Heart right ventricle (tissue), 16 donors: Measurements from ENCODE around the gene PDE4D. TPM values are rescaled to one million over a fixed set of nuclear protein-coding genes. Genes with fewer than 3 reads are reported as not detected.

Source experiments
- ATAC-seq, 8 donors: fragments of 200-7000 bp; cut with Tn5 transposase; one replicate each; pipeline ENCODE4 v1.9.1; 2020; ENCODE audit warnings: mild to moderate bottlenecking in 8 of 8, moderate library complexity in 8 of 8, moderate number of reproducible peaks in 1 of 8
- DNase-seq, 2 donors: peaks; one replicate each; pipeline ENCODE4 v3.0.0-alpha.2; 2020
- H3K27ac ChIP-seq, 10 donors: fragments of 200-600 bp; sonication (generic) in 2 of 10; one replicate each; pipeline versions ENCODE4 v1.5.0 to v1.8.0; 2020 to 2022; ENCODE audit warnings: mild to moderate bottlenecking in 3 of 10
- H3K27me3 ChIP-seq, 7 donors: fragments of 200-600 bp; one replicate each; pipeline ENCODE4 v1.8.0; 2021 to 2022; ENCODE audit warnings: mild to moderate bottlenecking in 2 of 7
- H3K36me3 ChIP-seq, 9 donors: fragments of 200-600 bp; sonication (generic) in 1 of 9; one replicate each; pipeline versions ENCODE4 v1.5.0 to v1.8.0; 2020 to 2022; ENCODE audit warnings: mild to moderate bottlenecking in 2 of 9
- H3K4me1 ChIP-seq, 9 donors: fragments of 200-600 bp; sonication (generic) in 1 of 9; one replicate each; pipeline versions ENCODE4 v1.5.0 to v1.8.0; 2020 to 2022; ENCODE audit warnings: mild to moderate bottlenecking in 4 of 9
- H3K4me3 ChIP-seq, 10 donors: fragments of 200-600 bp; sonication (generic) in 2 of 10; one replicate each; pipeline versions ENCODE4 v1.5.0 to v1.8.0; 2020 to 2022; ENCODE audit warnings: mild to moderate bottlenecking in 7 of 10, moderate library complexity in 2 of 10
- H3K9me3 ChIP-seq, 11 donors: fragments of 200-600 bp in 10 of 11; sonication (generic) in 2 of 11; one replicate each; pipeline versions ENCODE4 v1.5.0 to v1.8.0; 2013 to 2022; ENCODE audit warnings: mild to moderate bottlenecking in 2 of 11, control low read depth in 1 of 11, moderate library complexity in 1 of 11
- CTCF ChIP-seq, 9 donors: fragments of 200-600 bp; sonication (generic) in 2 of 9; IDR thresholded peaks; one replicate each; pipeline versions ENCODE4 v1.5.0 to v1.8.0; 2021 to 2022; ENCODE audit warnings: antibody characterized with exemption in 9 of 9, mild to moderate bottlenecking in 5 of 9, moderate library complexity in 1 of 9
- WGBS, 2 donors: extraction: QIAGEN DNeasy Blood & Tissue Kit; methylation state at CpG; one replicate each; pipeline ENCODE4 v1.1.7; 2013; ENCODE audit warnings: inconsistent platforms in 1 of 2; 5-methylcytosine and 5-hydroxymethylcytosine counted together
- intact Hi-C, 10 donors: fragments of 100-400 bp; cut with DNase I; formaldehyde crosslinking; loops; one replicate each; pipeline versions ENCODE4 v1.11.1 to v1.14.2; 2022
- polyA plus RNA-seq, 2 donors: library from polyadenylated mRNA; stranded (reverse); fragments of 200-250 nt; gene quantifications; one replicate each; pipeline ENCODE4 v1.2.3, GENCODE V29; 2013
- total RNA-seq, 10 donors: library from RNA; stranded (reverse); fragmentation: NEBNext Ultra II Directional in 3 of 10; extraction: Animal tissue kit (Norgen Biotek cat#: 25700) in 3 of 10; gene quantifications; one replicate each; pipeline versions ENCODE4 v1.2.1 to v1.2.4, GENCODE V29; 2021 to 2023
- donor health status: Arrhythmogenic right ventricular cardiomyopathy.
- donor health status: ischemic (EF 13 %, LVEDD 7.1; RV severe dilation, severe dysfunction).
- donor health status: healthy with polysubstance abuse.
- donor health status: DM: no; HTN: yes; CAD: no.
- donor health status: DM: no; HTN: no; CAD: no.
- donor health status: ischemic (EF 25% LVEDD 6.9; RV normal size, moderate dysfunction).
- donor health status: ischemic (EF 25% LVEDD 5.7; RV mildly dilated, moderate dysfunction).
- donor health status: healthy.
- donor health status: DM: yes; HTN: yes; CAD: no.
- donor health status: Ischemic cardiomyopathy.
- donor health status: ischemic (EF 35%, LVEDD 5.7; RV mildly dilated, moderate dysfunction).
- donor health status: nonischemic (EF 11% LVEDD 7.7; RV severe dilation, severe dysfunction).
- donor health status: DM: yes; HTN: yes; CAD: no.
- donor health status: PGD.
- donor health status: ischemic (EF 29% LVEDD 5.4; RV normal size, mild dysfunction).
- donor health status: nonischemic (EF 23%, LVEDD 6.1; RV moderate dilation, normal function).

PDE4D gene
- total and polyA plus RNA-seq, 12 donors = 5.8 to 83.2 (median 39.5) TPM

- no peak for TF ChIP-seq CTCF (IDR thresholded peaks at IDR 0.05)
- Histone ChIP-seq H3K27ac (no peak overlapping the region), H3K4me1 (no peaks in the 10 kb centered on the region), H3K9me3 (no peaks in the 10 kb centered on the region), H3K36me3 (no peaks in the 10 kb centered on the region), H3K4me3 (no peak overlapping the region), H3K27me3 (no peaks in the 10 kb centered on the region)
- no peak for DNase-seq
- ATAC-seq = no peak
- WGBS, 2 donors = 55 to 67% methylated on average over 2 of the region's 2 CpGs
- intact Hi-C loops = no loop called here
These were observed 456.4 kb downstream of the PDE4D start for GRCh38 chr5:59437176-59437575.

- H3K27me3 ChIP-seq = no peaks in the 10 kb centered on the region
- no peaks in the 10 kb centered on the region for H3K4me1 ChIP-seq
- DNase-seq (no peak), ATAC-seq (no peak)
- intact Hi-C loops = no loop called here
- H3K4me3 ChIP-seq = no peak overlapping the region
- no peaks in the 10 kb centered on the region for H3K36me3 ChIP-seq
- H3K9me3 ChIP-seq = no peaks in the 10 kb centered on the region
- no peak overlapping the region for H3K27ac ChIP-seq
- no peak for TF ChIP-seq CTCF (IDR thresholded peaks at IDR 0.05)
- WGBS, 2 donors = 85 to 86% methylated on average over 5 of the region's 5 CpGs
These were observed 457.0 kb downstream of the PDE4D start for GRCh38 chr5:59436364-59437148.

- no peaks in the 10 kb centered on the region for H3K36me3 ChIP-seq
- no peak overlapping the region for H3K4me3 ChIP-seq
- H3K4me1 ChIP-seq = no peaks in the 10 kb centered on the region
- no peak for ATAC-seq
- no peak for TF ChIP-seq CTCF (IDR thresholded peaks at IDR 0.05)
- H3K27ac ChIP-seq = no peak overlapping the region
- intact Hi-C loops = no loop called here
- H3K9me3 ChIP-seq = no peaks in the 10 kb centered on the region
- H3K27me3 ChIP-seq = no peaks in the 10 kb centered on the region
- WGBS, 2 donors = 91 to 95% methylated on average over 1 of the region's 1 CpG
- DNase-seq = no peak
These were observed 460.4 kb downstream of the PDE4D start for GRCh38 chr5:59433174-59433573.

- no peak for ATAC-seq
These were observed 463.4 kb downstream of the PDE4D start for GRCh38 chr5:59430066-59430685.

More at GRCh38 chr5:59430066-59430685, 463.4 kb downstream of the PDE4D start:
- WGBS, 2 donors = 95% methylated on average over 9 of the region's 9 CpGs
- Histone ChIP-seq H3K36me3 (no peaks in the 10 kb centered on the region), H3K27ac (no peak overlapping the region), H3K27me3 (no peaks in the 10 kb centered on the region), H3K4me1 (no peaks in the 10 kb centered on the region), H3K9me3 (no peaks in the 10 kb centered on the region), H3K4me3 (no peak overlapping the region)
- intact Hi-C loops = no loop called here
- TF ChIP-seq CTCF (IDR thresholded peaks at IDR 0.05) = no peak
- no peak for DNase-seq
